Osteoblast (primary cell): Measurements from ENCODE around the gene ABHD1. TPM values are rescaled to one million over a fixed set of nuclear protein-coding genes. Genes with fewer than 3 reads are reported as not detected.
"Not testable (repeated sequence)": the region's sequence is repeated elsewhere in the genome, so short reads cannot be mapped to it uniquely, and the experiment has no call there.

ENCODE experiments used
- DNase-seq: peaks from one replicate; pipeline ENCODE4 v3.0.0; 2011; ENCODE audit warnings: low spot score, mixed read lengths; ENCODE audit not compliant: insufficient read length; ENCODE audit errors: missing footprints
- H2AFZ ChIP-seq: 2 replicates; pipeline ENCODE4 v1.6.0; 2011; ENCODE audit warnings: mild to moderate bottlenecking, low read length
- H3K27ac ChIP-seq: 2 replicates; pipeline ENCODE4 v1.5.1; 2011; ENCODE audit warnings: mild to moderate bottlenecking, low read depth, low read length, moderate library complexity
- H3K27me3 ChIP-seq: 2 replicates; pipeline ENCODE4 v1.6.0; 2012; ENCODE audit warnings: mild to moderate bottlenecking, control low read depth, inconsistent platforms, low read length, moderate library complexity; ENCODE audit not compliant: insufficient read depth
- H3K36me3 ChIP-seq: 2 replicates; pipeline ENCODE4 v1.5.1; 2011; ENCODE audit warnings: mild to moderate bottlenecking, low read length, control low read depth, moderate library complexity; ENCODE audit not compliant: insufficient read depth
- H3K4me1 ChIP-seq: 2 replicates; pipeline ENCODE4 v1.5.1; 2011; ENCODE audit warnings: mild to moderate bottlenecking, low read length, control low read depth, moderate library complexity; ENCODE audit not compliant: insufficient read depth
- H3K4me2 ChIP-seq: 2 replicates; pipeline ENCODE4 v1.6.0; 2011; ENCODE audit warnings: mild to moderate bottlenecking, low read length; ENCODE audit not compliant: insufficient read depth
- H3K4me3 ChIP-seq: fragments of 200-600 bp; sonication (generic); 3 replicates; pipeline ENCODE4 v1.5.1; 2012; ENCODE audit warnings: mild to moderate bottlenecking, low read length, inconsistent platforms; ENCODE audit not compliant: insufficient read depth
- H3K79me2 ChIP-seq: 2 replicates; pipeline ENCODE4 v1.6.0; 2012; ENCODE audit warnings: mild to moderate bottlenecking, low read length, control low read depth, inconsistent platforms; ENCODE audit not compliant: insufficient read depth
- H3K9me3 ChIP-seq: 2 replicates; pipeline ENCODE4 v1.5.1; 2011; ENCODE audit warnings: low read depth, low read length, control low read depth
- H4K20me1 ChIP-seq: 2 replicates; pipeline ENCODE4 v1.6.0; 2012; ENCODE audit warnings: mild to moderate bottlenecking, low read length, control low read depth; ENCODE audit not compliant: insufficient read depth
- CTCF ChIP-seq: IDR thresholded peaks from 2 replicates; pipeline ENCODE4 v1.5.1; 2011; ENCODE audit warnings: mild to moderate bottlenecking, low read depth, low read length, moderate library complexity; ENCODE audit errors: extremely low read depth
- total RNA-seq: library from RNA; depleted of rRNA; stranded (reverse); fragments of >200 nt; gene quantifications from 2 replicates; pipeline ENCODE4 v1.2.3, GENCODE V29; 2012

The ABHD1 gene
- total RNA-seq: under 0.01 TPM in 2 replicates

- Histone ChIP-seq H3K4me1 (peaks cover 3% of the 10 kb centered on the region), H3K4me2 (peak within 1 kb of the TSS; percentile 76), H3K27ac (no peak within 1 kb of the TSS), H3K79me2 (no peaks in the 10 kb centered on the region), H3K9me3 (no peaks in the 10 kb centered on the region), H3K27me3 (peaks cover 33% of the 10 kb centered on the region), H2AFZ (peak within 1 kb of the TSS; percentile 90), H4K20me1 (no peaks in the 10 kb centered on the region), H3K36me3 (no peaks in the 10 kb centered on the region), H3K4me3 (peak within 1 kb of the TSS; percentile 73)
- no peak for TF ChIP-seq CTCF
- DNase-seq: peak; percentile 95
These were observed at the start of gene ABHD1 for GRCh38 chr2:27123302-27124150. Gene ABHD1, plus strand, starts transcription at chr2:27123815. Its CDS starts 134 bp downstream, at chr2:27123949.

DNA sequence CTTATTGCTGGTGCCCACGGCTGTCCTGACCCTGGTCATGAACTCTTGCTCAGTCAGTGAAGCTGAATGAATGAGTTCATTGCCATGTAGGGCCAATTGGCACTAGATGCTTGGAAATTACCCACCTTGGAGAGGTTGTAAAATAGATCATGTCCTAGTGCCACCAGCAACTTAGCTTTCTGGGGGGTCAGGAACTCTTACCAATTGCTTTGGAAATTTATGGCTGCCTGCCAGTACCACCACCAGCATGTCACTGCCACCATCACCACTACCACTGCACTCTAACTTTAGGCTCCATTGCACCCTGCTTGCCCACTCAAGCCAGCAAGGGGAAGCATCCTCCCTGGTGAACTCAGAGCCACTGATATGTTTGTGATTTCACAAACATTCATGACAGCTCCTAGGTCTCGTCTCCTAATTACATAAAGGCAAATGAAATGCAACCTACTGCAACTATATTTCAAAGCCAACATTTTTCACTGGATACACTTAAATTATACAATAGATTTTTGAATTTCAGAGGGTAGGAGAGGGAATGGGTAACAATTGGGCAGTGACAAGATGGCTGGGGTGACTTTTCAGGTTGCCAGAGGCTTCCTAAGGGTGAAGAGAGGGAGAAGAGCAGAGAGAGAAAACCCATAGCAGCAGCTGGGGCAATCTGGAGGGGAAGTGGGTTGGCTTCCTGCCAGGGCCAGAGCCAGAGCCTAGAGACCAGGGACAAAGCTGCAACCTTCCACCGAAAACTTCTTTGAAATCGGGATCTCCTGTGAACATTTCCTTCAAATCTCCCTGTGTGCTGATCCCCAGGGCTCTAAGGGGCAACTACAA lies 48.7 kb upstream of the ABHD1 start:
- no peak for TF ChIP-seq CTCF
- H3K79me2 ChIP-seq: peaks cover 30% of the 10 kb centered on the region
- H3K9me3 ChIP-seq: no peaks in the 10 kb centered on the region
- no peak overlapping the region for H3K27ac ChIP-seq
- peak; percentile 66 for DNase-seq
- no peak overlapping the region for H3K4me3 ChIP-seq
- H2AFZ ChIP-seq: no peak overlapping the region
- H3K4me2 ChIP-seq: no peak overlapping the region
- H3K36me3 ChIP-seq: peaks cover 4% of the 10 kb centered on the region
- no peaks in the 10 kb centered on the region for H3K27me3 ChIP-seq
- peaks cover 53% of the 10 kb centered on the region for H3K4me1 ChIP-seq
- peaks cover 7% of the 10 kb centered on the region for H4K20me1 ChIP-seq

- Histone ChIP-seq H3K79me2 (peaks cover 30% of the 10 kb centered on the region), H3K4me1 (peaks cover 53% of the 10 kb centered on the region)
- not testable (repeated sequence) for H3K9me3 ChIP-seq, H3K27me3 ChIP-seq, H2AFZ ChIP-seq, H3K4me2 ChIP-seq, H3K4me3 ChIP-seq, DNase-seq, H3K27ac ChIP-seq, H3K36me3 ChIP-seq, H4K20me1 ChIP-seq
These were observed 48.1 kb upstream of the ABHD1 start for GRCh38 chr2:27075566-27075871.

GRCh38 chr2:27076323-27076722 lies 47.3 kb upstream of the ABHD1 start:
- H2AFZ ChIP-seq: no peak overlapping the region
- peaks cover 7% of the 10 kb centered on the region for H4K20me1 ChIP-seq
- no peak overlapping the region for H3K27ac ChIP-seq
- no peaks in the 10 kb centered on the region for H3K27me3 ChIP-seq
- peaks cover 1% of the 10 kb centered on the region for H3K36me3 ChIP-seq
- peaks cover 30% of the 10 kb centered on the region for H3K79me2 ChIP-seq
- no peak overlapping the region for H3K4me3 ChIP-seq
- peaks cover 59% of the 10 kb centered on the region for H3K4me1 ChIP-seq
- no peak for TF ChIP-seq CTCF
- H3K9me3 ChIP-seq: no peaks in the 10 kb centered on the region
- no peak overlapping the region for H3K4me2 ChIP-seq
- peak; percentile 46 for DNase-seq
